NCI-H2107 treated with DMSO at 0.1 percent for 48 hours (cell line): ENCODE data around the gene TRAPPC8.
"Not testable (repeated sequence)": the region's sequence is repeated elsewhere in the genome, so short reads cannot be mapped to it uniquely, and the experiment has no call there.

Experiments
- DNase-seq: peaks from one replicate; lab custom pipeline; 2025; ENCODE audit not compliant: unreplicated experiment; lab: John Stamatoyannopoulos, UW

The TRAPPC8 gene, protein sequence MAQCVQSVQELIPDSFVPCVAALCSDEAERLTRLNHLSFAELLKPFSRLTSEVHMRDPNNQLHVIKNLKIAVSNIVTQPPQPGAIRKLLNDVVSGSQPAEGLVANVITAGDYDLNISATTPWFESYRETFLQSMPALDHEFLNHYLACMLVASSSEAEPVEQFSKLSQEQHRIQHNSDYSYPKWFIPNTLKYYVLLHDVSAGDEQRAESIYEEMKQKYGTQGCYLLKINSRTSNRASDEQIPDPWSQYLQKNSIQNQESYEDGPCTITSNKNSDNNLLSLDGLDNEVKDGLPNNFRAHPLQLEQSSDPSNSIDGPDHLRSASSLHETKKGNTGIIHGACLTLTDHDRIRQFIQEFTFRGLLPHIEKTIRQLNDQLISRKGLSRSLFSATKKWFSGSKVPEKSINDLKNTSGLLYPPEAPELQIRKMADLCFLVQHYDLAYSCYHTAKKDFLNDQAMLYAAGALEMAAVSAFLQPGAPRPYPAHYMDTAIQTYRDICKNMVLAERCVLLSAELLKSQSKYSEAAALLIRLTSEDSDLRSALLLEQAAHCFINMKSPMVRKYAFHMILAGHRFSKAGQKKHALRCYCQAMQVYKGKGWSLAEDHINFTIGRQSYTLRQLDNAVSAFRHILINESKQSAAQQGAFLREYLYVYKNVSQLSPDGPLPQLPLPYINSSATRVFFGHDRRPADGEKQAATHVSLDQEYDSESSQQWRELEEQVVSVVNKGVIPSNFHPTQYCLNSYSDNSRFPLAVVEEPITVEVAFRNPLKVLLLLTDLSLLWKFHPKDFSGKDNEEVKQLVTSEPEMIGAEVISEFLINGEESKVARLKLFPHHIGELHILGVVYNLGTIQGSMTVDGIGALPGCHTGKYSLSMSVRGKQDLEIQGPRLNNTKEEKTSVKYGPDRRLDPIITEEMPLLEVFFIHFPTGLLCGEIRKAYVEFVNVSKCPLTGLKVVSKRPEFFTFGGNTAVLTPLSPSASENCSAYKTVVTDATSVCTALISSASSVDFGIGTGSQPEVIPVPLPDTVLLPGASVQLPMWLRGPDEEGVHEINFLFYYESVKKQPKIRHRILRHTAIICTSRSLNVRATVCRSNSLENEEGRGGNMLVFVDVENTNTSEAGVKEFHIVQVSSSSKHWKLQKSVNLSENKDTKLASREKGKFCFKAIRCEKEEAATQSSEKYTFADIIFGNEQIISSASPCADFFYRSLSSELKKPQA (N-terminal part only)

DNA sequence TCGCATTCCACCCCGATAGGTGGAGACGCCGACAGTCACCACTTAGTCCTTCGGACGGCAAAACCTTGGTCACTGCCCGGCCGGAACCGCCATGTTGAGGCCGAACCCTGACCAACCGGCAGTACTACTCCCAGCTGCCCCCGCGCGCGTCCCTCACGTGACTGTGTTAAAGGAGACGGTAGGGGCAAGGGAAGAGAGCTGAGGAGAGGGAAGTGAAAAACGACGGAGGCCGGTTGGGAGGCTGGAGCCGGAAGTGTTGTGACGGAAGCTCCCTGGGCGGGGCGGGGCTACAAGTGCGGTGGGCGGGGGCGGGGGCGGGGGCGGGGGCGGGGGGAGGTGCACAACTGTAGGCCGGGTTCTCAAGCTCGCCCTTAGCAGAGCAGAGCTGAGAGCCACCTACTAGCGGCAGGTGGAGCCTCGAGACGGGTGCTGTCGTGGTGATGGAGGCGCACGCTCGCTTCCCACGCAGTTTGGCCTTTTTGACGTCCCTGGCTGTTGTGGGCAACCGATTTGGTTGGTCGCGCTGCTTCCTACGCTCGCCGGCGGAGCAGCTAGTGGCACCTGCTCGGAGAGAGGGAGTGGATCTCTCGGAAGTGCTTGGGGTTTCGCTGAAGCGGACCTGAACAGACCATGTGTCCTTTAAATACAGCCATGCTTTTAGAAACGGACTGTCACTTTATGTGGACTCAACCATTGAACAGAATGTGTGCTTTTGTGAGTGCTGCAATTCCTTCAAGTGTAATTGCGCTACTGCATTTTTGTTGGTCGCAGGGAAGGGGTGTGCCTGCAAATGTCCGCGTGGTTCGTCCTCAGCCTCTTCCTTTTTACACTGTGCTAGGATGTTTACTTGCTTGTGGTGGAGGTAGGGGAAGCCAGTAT is at the start of gene TRAPPC8:
Gene TRAPPC8, minus strand, starts transcription at position 130 of the 879 bp plus-strand sequence. CDS start 364 bp downstream, outside the sequence.
- DNase-seq = peak; percentile 90

DNA sequence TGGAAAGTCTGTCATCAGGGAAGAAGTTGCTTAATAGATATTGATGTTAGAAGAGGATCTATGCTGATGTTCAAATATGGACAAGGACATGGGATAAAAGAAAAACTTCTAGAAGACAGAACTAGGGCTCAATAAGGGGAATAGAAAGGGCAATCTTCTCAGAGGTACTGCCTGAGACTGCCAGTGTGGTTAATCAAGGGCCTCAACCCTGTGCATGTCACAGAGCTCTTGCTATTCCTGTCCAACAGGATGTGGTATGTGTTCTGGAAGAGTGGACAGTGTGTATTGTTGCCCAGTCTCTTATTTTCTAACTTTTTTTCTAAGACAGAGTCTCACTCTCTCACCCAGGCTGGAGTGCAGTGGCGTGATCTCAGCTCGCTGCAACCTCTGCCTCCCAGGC is 47.9 kb upstream of the TRAPPC8 start:
- no peak for DNase-seq

DNA sequence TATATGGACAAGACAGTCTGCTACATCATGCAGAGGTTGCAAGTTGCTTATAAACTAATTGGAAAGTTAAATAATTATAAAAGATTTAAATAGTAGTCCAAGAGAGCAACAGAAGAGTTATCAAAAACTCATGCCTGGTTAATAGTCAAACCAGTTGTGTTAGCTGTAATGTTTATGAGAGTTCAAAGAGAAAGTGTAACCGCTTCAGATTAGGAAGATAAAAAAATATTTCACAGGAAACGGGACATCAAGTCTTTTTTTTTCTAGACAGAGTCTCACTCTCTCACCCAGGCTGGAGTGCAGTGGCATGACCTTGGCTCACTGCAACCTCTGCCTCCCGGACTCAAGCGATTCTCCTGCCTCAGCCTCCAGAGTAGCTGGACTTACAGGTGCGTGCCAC is 41.0 kb upstream of the TRAPPC8 start:
- no peak for DNase-seq

DNA sequence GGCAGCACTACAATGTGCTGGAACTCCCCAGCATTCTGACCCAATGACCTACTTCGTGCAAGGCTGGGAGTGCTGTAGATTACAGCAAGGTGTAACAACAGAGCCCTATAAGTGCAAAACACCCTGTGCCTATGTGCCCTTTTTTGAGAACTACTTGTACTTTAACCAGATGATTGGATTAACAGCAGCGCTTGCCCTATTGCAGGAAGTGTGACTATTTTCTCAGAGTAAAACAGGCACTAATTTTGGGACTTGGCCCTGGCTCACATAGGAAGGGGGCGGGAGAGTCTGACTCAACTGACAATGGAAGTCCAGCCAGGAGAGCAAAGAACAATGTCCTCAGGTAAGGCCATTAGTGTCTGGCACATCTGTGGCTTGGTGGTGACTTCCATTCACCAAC is 40.1 kb upstream of the TRAPPC8 start:
- DNase-seq = no peak

DNA sequence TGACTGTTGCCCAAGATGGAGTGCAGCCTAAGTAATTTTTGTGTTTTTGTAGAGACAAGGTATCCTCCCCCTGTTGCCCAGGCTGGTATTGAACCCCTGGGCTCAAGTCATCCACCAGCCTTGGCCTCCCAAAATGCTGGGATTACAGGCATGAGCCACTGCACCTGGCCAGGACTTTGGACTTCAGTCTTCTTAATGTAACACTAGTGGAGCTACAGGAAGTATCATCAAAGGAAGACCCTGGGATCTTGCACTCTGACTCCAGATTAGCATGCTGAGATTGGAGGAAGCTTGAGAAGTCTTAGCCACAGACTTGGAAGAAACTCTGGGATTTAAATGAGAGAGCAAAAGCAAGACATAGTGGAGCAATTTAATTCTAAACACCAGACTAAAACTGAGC is 37.9 kb upstream of the TRAPPC8 start:
- no peak for DNase-seq

DNA sequence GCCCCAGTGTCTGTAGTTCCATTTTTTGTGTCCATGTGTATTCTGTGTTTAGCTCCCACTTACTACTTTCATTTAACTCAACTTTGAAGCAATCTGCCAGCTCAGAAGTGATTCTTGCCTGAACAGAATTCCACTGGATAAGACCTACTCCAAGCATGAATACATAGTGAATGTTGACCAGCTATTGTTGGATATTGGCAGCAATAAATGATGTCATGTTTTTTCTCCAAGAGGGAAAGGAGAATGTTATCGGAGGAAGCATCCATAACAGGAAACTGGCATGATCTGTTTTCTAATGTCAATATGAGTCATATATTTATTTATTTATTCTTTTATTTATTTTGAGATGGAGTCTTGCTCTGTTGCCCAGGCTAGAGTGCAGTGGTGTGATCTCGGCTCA is 36.8 kb upstream of the TRAPPC8 start:
- DNase-seq = no peak

DNA sequence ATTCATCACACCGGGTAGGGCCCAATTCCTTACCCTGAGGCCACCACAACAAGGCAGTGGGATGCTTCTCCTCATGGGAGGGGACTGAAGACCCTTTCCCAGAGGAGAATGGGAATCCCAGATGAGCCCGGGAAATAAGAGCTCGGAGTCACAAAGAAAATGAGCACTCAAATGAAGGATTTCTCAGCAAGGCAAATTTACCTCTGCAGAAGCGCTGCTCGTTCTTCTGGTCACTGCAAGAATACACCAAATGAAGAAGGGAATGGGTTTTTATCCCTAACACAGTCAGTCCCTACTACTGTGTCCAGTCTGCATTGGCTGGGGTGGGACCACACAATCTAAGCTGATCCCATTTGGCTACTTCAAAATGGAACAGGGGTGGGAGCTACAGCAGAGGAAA is 35.7 kb upstream of the TRAPPC8 start:
- no peak for DNase-seq

DNA sequence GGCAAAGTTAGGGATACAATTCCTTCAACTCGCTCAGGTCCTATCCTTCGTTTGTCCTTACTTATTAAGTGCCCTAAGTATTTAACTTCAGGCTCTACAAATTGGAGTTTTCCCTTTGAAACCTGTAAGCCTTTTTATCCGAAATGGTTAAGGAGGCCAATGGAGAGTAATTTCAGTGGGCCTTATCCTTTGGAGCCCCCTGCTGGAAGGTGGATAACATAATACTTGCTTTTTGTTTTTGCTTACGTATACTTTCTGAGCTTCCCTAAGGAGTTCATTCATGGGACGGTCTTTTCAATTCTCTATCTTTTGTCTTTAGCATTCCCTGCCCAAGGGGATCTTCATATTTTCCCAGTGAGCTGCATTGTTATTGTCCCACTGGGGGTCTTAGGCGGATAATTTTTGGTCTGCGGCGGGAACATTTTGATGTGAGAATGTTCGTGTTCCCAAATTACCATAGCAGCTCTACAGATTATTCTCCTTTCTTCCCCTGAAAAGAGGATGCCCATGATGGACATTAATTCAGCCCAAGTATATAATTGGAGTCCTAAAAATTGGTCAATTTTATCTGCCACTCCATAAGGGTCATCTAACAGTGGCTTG is 34.4 kb upstream of the TRAPPC8 start:
- DNase-seq = peak; percentile 6

DNA sequence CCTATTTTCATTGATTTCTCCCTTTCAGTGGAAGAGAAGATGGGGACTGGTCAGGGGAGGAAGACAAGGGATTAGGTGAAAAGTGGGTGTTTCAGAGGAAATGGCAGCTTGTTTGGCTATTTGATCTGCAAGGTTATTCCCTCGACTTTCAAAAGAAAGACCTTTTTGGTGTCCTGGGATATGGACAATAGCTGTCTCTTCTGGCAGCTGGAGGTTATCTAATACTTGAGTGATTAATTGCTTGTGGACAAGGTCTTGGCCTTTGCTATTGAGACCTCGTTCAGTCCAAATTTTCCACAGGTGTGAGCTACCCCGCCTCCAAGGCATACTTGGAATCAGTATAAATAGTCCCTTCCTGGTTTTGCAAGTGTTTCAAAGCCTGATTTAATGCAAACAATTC is 33.3 kb upstream of the TRAPPC8 start:
- no peak for DNase-seq

DNA sequence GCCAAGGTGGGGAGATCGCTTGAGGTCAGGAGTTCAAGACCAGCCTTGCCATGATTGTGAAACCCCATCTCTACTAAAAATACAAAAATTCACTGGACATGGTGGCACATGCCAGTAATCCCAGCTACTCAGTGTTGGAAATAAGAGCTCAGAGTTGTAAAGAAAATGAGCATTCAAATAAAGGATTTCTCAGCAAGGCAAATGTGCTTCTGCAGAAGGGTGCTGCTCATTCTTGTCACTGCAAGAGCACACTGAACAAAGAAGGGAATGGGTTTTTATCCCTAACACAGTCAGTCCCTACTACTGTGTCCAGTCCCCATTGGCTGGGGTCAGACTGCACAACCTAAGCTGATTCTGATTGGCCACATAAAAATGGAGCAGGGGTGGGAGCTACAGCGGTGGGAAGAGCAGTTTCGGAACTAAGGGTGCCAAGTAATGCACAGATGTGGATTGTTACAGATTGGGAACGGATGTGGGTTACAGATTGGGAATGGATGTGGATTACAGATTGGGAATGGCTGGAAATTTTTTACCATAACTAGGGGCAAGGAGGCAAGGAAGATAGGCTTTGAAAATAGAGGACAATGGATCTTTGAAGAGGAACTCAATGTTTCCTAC is 31.1 kb upstream of the TRAPPC8 start:
- no peak for DNase-seq

DNA sequence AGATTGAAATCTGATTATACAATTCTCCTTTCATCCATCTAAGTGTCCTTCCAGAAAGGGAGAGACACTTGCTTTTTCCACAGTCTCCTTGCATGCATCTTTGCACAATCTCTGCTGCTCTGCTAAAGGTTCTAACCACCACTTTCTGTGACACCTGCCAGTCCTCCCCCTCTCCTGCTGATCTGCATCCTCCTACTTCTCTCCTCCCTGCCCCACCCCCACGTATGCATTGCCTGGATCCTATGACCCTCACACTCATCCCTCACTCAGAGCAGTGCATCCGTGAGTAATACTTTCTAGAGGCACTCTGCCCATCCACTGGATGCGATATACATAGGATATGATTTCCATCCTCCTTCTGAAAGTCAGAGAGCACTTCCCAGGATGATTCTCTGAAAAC is 27.7 kb upstream of the TRAPPC8 start:
- no peak for DNase-seq

DNA sequence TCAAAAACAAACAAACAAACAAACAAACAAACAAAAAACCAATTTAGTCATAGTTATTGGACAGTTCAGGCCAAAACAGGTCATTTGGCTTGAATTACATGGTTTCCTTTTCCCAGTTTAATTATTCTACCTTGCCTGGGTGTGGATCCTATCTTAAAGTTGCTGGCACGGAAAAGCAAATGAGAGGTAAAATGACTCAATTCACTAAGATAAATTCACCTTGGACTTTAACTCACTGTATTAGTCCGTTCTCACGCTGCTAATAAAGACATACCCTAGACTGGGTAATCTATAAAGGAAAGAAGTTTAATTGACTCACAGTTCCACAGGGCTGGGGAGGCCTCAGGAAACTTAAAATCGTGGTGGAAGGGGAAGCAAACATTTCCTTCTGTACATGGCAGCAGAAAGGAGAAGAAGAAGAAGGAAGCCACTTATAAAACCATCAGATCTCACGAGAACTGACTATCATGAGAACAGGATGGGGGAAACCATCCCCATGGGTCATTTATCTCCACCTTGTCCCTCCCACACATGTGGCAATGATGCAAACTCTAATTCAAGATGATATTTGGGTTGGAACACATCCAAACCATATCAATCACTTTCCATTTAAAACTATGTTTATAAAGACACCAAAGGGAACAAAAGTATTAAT is 22.5 kb upstream of the TRAPPC8 start:
- no peak for DNase-seq

DNA sequence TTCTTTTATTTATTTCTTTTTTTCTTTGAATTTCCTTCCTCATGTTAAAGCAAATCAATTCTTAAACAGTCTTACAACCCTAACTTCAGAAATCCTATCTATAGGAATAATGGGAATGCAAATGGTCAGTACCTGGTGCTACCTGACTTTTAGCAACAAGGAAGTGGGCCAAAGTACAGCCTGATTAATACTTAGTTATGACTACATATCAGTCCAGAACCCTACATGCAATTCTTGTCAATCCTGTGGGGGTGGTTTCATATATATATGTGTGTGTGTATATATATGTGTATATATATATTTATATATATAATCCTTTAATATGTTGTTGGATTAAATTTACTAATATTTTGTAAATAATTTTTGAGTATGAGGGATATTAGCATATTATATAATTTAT is 14.8 kb upstream of the TRAPPC8 start:
- no peak for DNase-seq

DNA sequence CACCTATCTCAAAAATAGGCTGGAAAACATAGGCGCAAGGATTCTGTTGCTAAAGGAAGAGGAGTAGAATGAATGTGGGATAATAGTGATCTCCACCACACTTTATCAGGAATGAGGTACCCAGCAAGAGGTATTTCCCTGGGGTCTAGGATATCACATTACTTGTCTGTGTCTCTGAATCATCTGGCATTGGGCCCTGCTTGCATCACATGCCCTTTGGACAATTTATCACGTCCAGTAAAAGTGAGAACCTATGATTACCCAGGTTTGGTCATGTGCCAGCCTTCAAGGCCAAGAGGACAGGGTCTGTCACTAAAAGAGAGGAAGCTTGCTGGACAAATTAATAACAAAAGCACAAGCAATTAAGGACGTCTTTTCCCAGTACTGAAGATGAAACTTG is 11.4 kb upstream of the TRAPPC8 start:
- DNase-seq = no peak

DNA sequence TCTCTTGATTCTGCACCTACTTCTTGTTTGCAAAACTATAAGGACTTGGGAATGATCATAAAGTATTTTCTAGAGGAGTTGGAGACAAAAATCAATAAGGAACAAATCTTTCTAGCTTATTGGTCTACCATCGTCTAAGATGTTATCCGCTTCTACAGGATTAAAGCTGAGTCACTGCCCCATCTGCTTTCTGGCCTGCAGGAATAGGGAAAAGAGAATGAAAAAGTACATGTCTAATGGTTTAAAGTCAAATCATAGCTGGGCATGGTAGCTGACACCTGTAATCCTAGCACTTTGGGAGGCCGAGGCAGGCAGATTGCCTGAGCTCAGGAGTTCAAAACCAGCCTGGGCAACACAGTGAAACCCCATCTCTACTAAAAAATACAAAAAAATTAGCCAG is 10.8 kb upstream of the TRAPPC8 start:
- DNase-seq = not testable (repeated sequence)

DNA sequence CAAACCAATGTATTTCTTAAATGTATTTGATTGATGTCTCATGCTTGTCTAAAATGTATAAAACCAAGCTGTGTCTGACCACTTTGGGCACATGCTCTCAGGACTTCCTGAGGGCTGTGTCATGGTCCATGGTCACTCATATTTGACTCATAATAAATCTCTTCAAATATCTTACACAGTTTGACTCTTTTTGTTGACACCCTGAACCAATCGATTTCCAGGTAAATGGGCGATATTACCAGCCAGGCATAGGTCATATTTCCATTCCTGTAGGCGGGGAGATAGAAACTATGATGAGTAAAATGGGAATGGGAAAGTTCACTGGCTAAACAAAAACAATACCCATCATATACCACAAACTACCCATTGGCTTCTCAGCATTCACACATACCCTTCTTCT is 9.3 kb upstream of the TRAPPC8 start:
- DNase-seq = no peak

DNA sequence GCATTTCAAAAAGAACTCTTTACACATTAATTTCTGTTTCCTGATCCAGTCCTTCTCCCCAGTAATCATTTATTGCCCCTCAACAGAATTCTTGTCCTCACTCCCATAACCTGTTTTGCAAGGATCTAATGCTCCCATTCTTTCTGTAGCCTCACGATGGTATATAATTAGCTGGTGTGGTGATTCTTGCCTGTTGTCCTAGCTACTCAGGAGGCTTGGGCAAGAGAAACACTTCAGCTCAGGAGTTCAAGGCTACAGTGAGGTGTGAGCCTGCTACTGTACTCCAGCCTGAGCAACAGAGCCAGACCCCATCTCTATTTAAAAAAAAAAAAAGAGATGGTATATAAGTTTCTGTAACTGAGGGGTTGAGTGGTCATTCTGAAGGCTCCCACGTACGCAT is 7.7 kb upstream of the TRAPPC8 start:
- DNase-seq = no peak

DNA sequence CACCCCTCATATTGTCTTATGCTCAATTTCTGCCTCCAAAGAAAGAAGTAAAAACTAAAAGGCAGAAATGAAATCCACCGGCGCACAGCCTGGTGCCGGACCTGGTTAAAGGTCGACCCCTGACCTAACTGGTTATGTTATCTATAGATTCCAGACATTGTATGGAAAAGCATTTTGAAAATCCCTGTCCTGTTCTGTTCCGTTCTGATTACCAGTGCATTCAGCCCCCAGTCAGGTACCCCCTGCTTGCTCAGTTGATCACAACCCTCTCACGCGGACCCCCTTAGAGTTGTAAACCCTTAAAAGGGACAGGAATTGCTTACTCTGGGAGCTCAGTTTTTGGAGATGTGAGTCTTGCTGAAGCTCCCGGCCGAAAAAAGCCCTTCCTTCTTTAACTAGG is 5.4 kb upstream of the TRAPPC8 start:
- DNase-seq = not testable (repeated sequence)
